NCI-H1105 (cell line): ENCODE results near the gene INAFM2.

ENCODE experiments used
- DNase-seq: peaks from one replicate; lab custom pipeline; 2025; lab: John Stamatoyannopoulos, UW

The INAFM2 gene

DNA sequence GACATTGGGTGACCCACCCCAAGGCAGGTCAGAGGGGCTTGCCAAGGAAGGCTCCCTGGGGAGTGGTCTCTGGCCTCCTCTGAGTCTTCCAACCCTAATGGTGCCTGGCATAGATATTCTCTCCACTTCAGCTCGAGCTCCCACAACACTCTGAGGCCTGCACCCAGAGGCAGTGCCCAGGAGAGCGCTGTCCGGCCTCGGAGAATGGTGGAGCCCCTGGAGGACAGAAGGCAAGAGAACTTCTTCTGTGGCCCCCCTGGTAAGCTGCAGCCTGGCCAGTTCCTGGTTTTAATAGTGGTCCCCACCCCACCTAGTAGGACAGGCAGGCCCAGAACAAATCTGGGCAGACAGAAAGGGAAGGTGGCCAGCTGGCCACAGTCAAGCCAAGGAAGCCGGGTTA is 41.5 kb downstream of the INAFM2 start:
- no peak for DNase-seq

DNA sequence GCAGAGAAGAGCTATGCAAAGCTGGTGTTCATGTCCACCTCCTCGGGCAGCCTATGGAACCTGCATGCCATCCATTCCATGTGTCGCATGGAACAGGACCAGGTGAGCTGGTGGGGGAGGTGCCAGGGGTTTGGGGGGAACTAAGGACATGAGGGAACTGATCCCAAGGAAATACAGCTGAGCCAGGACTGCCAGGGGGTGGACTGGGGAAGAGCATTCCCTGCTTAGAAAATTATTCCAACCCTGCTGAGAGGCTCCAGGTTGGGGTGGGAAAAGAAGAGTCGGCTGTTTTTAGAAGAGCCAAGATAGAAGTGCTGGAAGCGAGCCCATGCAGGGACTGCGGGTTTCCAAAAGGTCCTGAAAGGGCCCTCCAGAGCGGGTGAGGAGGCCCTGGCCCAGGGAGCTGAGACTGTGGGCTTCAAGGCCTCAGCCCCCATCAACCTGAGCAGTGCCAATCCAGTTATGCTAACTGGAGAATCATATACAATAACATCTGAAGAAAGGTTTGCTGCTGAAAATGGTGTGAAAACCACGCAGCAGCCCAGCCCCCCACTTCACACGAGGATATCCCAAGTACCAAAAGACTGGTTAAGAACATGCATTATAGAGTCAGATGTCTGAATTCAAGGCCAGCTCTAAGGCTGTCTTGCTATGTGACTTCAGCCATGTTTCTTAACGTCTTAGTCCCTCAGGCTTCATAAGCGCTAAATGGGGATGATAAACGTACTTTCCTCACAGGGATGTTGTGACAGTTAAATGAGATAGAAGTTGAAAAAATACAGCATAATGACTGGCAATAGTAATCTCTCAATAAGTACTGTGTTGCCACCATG is 42.3 kb downstream of the INAFM2 start:
- DNase-seq: no peak

DNA sequence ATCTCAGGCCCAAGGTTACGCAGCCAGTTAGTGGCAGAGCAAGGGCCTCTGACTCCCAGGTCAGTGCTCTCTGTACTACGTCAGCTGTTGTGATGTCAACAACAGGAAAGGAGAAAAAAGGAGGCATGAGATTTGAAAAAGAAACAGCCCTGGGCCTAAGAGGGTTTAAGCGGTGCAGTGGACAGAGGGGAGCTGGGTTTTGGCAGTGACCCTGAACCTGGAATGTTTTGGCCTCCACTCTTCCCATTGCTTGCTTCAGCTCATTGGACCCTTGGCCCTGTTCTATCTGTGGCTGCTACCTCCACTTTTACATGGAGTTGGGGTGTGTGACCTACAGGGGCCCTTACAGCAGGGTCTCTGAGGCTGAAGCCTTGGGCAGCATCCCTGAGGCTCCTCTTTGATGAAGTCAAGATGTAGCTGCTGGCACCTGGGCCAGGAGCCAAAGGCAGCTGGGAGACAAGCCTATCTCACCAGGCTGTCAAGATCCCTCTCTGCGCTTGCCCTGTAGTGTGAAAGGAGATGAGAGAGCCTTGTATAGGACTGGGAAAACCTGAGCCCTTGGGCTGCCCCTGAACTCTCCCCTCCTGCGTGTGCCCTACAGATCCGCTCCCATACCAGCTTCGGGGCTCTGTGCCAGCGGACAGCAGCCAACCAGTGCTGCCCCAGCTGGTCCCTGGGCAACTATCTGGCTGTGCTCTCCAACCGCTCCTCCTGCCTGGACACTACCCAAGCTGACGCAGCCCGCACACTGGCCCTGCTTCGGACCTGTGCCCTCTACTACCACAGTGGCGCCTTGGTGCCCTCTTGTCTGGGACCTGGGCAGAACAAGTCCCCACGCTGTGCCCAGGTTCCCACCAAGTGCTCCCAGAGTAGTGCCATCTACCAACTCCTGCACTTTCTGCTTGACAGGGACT is 43.2 kb downstream of the INAFM2 start:
- no peak for DNase-seq

DNA sequence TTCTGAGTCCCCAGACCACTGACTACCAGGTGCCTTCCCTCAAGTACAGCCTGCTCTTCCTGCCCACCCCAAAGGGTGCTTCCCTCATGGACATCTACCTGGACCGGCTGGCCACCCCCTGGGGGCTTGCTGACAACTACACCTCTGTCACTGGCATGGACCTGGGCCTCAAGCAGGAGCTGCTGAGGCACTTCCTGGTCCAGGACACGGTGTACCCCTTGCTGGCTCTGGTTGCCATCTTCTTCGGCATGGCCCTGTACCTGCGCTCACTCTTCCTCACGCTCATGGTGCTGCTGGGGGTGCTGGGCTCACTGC is 43.8 kb downstream of the INAFM2 start:
- DNase-seq: no peak

DNA sequence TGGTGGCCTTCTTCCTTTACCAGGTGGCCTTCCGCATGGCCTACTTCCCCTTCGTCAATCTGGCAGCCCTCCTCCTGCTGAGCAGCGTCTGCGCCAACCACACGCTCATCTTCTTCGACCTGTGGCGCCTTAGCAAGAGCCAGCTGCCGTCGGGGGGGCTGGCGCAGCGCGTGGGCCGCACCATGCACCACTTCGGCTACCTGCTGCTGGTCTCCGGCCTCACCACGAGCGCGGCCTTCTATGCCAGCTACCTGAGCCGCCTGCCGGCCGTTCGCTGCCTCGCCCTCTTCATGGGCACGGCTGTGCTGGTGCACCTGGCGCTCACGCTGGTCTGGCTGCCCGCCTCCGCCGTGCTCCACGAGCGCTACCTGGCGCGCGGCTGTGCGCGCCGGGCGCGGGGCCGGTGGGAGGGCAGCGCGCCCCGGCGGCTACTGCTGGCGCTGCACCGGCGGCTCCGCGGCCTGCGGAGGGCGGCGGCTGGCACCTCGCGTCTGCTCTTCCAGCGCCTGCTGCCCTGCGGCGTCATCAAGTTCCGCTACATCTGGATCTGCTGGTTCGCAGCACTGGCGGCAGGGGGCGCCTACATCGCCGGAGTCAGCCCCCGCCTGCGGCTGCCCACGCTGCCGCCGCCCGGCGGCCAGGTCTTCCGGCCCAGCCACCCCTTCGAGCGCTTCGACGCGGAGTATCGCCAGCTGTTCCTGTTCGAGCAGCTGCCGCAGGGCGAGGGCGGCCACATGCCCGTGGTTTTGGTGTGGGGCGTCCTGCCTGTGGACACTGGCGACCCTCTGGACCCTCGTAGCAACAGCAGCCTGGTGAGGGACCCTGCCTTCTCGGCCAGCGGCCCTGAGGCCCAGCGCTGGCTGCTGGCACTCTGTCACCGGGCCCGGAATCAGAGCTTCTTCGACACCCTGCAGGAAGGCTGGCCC is 44.5 kb downstream of the INAFM2 start:
- DNase-seq: no peak

DNA sequence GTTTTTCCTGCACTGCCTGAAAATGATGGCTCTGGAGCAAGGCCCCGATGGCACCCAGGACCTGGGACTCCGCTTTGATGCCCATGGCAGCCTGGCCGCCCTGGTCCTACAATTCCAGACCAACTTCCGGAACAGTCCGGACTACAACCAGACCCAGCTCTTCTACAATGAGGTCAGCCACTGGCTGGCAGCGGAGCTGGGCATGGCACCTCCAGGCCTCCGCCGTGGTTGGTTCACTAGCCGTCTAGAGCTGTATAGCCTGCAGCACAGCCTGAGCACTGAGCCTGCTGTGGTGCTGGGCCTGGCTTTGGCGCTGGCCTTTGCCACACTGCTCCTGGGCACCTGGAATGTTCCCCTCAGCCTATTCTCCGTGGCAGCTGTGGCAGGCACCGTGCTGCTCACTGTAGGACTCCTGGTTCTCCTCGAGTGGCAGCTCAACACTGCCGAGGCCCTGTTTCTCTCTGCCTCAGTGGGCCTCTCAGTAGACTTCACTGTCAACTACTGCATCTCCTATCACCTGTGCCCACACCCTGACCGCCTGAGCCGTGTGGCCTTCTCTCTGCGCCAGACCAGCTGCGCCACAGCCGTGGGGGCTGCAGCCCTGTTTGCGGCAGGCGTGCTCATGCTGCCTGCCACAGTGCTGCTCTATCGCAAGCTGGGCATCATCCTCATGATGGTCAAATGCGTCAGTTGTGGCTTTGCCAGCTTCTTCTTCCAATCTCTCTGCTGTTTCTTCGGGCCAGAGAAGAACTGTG is 45.4 kb downstream of the INAFM2 start:
- DNase-seq: no peak

DNA sequence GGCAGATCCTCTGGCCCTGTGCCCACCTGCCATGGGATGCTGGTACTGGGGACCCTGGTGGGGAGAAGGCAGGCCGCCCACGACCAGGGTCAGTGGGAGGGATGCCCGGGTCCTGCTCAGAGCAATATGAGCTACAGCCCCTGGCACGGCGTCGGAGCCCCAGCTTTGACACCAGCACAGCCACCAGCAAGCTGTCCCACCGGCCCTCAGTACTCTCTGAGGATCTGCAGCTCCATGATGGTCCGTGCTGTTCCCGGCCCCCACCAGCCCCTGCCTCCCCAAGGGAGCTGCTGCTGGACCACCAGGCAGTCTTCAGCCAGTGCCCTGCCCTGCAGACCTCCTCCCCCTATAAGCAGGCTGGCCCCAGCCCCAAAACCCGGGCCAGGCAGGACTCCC is 46.0 kb downstream of the INAFM2 start:
- DNase-seq: no peak

DNA sequence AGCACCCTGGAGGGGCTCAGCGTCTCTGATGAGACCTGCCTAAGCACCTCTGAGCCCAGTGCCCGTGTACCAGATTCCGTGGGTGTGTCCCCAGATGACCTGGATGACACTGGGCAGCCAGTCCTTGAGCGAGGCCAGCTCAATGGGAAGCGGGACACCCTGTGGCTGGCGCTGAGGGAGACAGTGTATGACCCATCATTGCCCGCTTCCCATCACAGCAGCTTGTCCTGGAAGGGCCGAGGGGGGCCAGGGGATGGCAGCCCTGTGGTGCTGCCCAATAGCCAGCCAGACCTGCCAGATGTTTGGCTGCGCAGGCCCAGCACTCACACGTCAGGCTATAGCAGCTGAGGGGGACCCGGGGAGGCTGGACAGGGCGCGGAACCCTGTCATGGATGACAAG is 46.5 kb downstream of the INAFM2 start:
- no peak for DNase-seq

DNA sequence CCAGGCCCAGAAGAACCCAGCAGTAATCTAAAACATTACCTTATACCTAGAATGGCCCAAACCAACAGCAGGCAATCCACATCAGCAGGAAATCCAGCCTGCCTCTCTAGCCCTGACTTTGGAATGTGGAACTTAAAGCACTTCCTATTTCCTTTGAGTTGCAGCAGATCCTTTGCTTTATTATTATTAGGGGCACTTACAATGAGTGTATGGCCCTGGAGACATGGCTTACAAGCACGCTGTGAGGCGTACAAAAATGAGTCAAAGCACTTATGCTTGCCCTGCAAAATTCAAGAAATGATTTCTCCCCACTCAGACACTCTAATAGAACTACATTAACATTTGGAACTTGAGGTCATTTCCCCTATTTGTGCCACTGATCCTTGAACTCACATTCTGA is 49.5 kb downstream of the INAFM2 start:
- DNase-seq: no peak
